HG03342 (cell line): Measurements from ENCODE around the gene KIF3B.
"Not testable (repeated sequence)": the region's sequence is repeated elsewhere in the genome, so short reads cannot be mapped to it uniquely, and the experiment has no call there.

Experiments used
- ATAC-seq: cut with Tn5 transposase; IDR thresholded peaks from one replicate; pipeline ENCODE4 v1.9.1; 2021; ENCODE audit warnings: mild to moderate bottlenecking, moderate library complexity; ENCODE audit not compliant: unreplicated experiment

The KIF3B gene

GRCh38 chr20:32355417-32355841 lies 78.0 kb downstream of the KIF3B start:
- ATAC-seq: no peak

- not testable (repeated sequence) for ATAC-seq
These were observed 78.6 kb downstream of the KIF3B start for GRCh38 chr20:32355907-32356621.

- ATAC-seq: no peak
These were observed 79.3 kb downstream of the KIF3B start for GRCh38 chr20:32356622-32357374.

GRCh38 chr20:32357375-32357868 lies 80.0 kb downstream of the KIF3B start:
- ATAC-seq: no peak

- ATAC-seq: peak; percentile 80
These were observed 80.6 kb downstream of the KIF3B start, which contains the start of gene ASXL1 for GRCh38 chr20:32357869-32358631. Gene ASXL1 (plus strand): TSS chr20:32358331. CDS start chr20:32358776, 445 bp downstream.

- no peak for ATAC-seq
These were observed 81.1 kb downstream of the KIF3B start for GRCh38 chr20:32358632-32358882.

GRCh38 chr20:32358883-32359632 lies 81.6 kb downstream of the KIF3B start:
- ATAC-seq: no peak

- ATAC-seq: no peak
These were observed 82.3 kb downstream of the KIF3B start for GRCh38 chr20:32359633-32360332.

GRCh38 chr20:32360333-32360634 lies 82.8 kb downstream of the KIF3B start:
- ATAC-seq: no peak

GRCh38 chr20:32362901-32363364 lies 85.5 kb downstream of the KIF3B start:
- no peak for ATAC-seq

- no peak for ATAC-seq
These were observed 86.0 kb downstream of the KIF3B start for GRCh38 chr20:32363492-32363891.

GRCh38 chr20:32364554-32365208 lies 87.2 kb downstream of the KIF3B start:
- no peak for ATAC-seq

- no peak for ATAC-seq
These were observed 88.1 kb downstream of the KIF3B start for GRCh38 chr20:32365564-32365963.

- ATAC-seq: no peak
These were observed 88.9 kb downstream of the KIF3B start for GRCh38 chr20:32366380-32366779.

GRCh38 chr20:32368323-32368722 lies 90.9 kb downstream of the KIF3B start:
- no peak for ATAC-seq

- no peak for ATAC-seq
These were observed 91.5 kb downstream of the KIF3B start for GRCh38 chr20:32368925-32369324.

- no peak for ATAC-seq
These were observed 93.4 kb downstream of the KIF3B start for GRCh38 chr20:32370897-32371296.

- ATAC-seq: no peak
These were observed 101.0 kb downstream of the KIF3B start for GRCh38 chr20:32378461-32378860.

GRCh38 chr20:32380037-32380436 lies 102.6 kb downstream of the KIF3B start:
- ATAC-seq: not testable (repeated sequence)

- ATAC-seq: no peak
These were observed 103.3 kb downstream of the KIF3B start for GRCh38 chr20:32380745-32381144.
